ENCODE data around the gene GIMAP2.

The GIMAP2 gene

GRCh38 chr7:150715738-150716137, 30.2 kb downstream of the GIMAP2 start:
- Mint-ChIP-seq H3K4me3 (no peak overlapping the region), H3K36me3 (peaks cover 4 to 7% of the 10 kb centered on the region in 2 donors), H3K27me3 (no peaks in the 10 kb centered on the region), H3K4me1 (peaks cover 13 to 15% of the 10 kb centered on the region in 2 donors), H3K27ac (no peak overlapping the region), H3K9me3 (peaks cover 13 to 14% of the 10 kb centered on the region in 2 donors)
- DNase-seq (no peak), ATAC-seq (replicated peaks) (no peak)

GRCh38 chr7:150716368-150716767, 30.9 kb downstream of the GIMAP2 start, which contains the start of gene GIMAP1:
Gene GIMAP1 (plus strand): TSS chr7:150716613. CDS start chr7:150719048, 2,435 bp downstream.
- peak within 1 kb of the TSS; percentile 81 for H3K27ac Mint-ChIP-seq
- peaks cover 4 to 7% of the 10 kb centered on the region in 2 donors for H3K36me3 Mint-ChIP-seq
- no peaks in the 10 kb centered on the region for H3K27me3 Mint-ChIP-seq
- peaks cover 13 to 15% of the 10 kb centered on the region in 2 donors for H3K4me1 Mint-ChIP-seq
- H3K4me3 Mint-ChIP-seq = peak within 1 kb of the TSS; percentile 72 to 80
- peaks cover 13 to 14% of the 10 kb centered on the region in 2 donors for H3K9me3 Mint-ChIP-seq
- no peak for DNase-seq
- ATAC-seq (replicated peaks) = peak; percentile 77 to 87

GRCh38 chr7:150716939-150717338, 31.4 kb downstream of the GIMAP2 start:
- Mint-ChIP-seq H3K4me3 (peak overlapping the region; percentile 72 to 80), H3K27ac (peak overlapping the region; percentile 81), H3K36me3 (peaks cover 4 to 7% of the 10 kb centered on the region in 2 donors), H3K27me3 (no peaks in the 10 kb centered on the region), H3K9me3 (peaks cover 13 to 14% of the 10 kb centered on the region in 2 donors), H3K4me1 (peaks cover 13 to 15% of the 10 kb centered on the region in 2 donors)
- DNase-seq (no peak), ATAC-seq (replicated peaks) (no peak)

- Mint-ChIP-seq H3K36me3 (peaks cover 1 to 7% of the 10 kb centered on the region in 2 donors), H3K27me3 (no peaks in the 10 kb centered on the region), H3K4me1 (peaks cover 13 to 15% of the 10 kb centered on the region in 2 donors), H3K4me3 (no peak overlapping the region), H3K27ac (no peak overlapping the region), H3K9me3 (peaks cover 7% of the 10 kb centered on the region in 2 donors)
- no peak for ATAC-seq (replicated peaks)
- no peak for DNase-seq
Observed at GRCh38 chr7:150717814-150718420, 32.4 kb downstream of the GIMAP2 start.

GRCh38 chr7:150719436-150719835, 33.9 kb downstream of the GIMAP2 start:
- H3K27me3 Mint-ChIP-seq = no peaks in the 10 kb centered on the region
- no peak overlapping the region for H3K4me3 Mint-ChIP-seq
- H3K27ac Mint-ChIP-seq = no peak overlapping the region
- no peaks in the 10 kb centered on the region for H3K36me3 Mint-ChIP-seq
- H3K9me3 Mint-ChIP-seq = no peaks in the 10 kb centered on the region
- ATAC-seq (replicated peaks) (no peak), DNase-seq (no peak)
- peaks cover 13 to 15% of the 10 kb centered on the region in 2 donors for H3K4me1 Mint-ChIP-seq

- no peak for DNase-seq
- Mint-ChIP-seq H3K27me3 (no peaks in the 10 kb centered on the region), H3K4me1 (peaks cover 13 to 15% of the 10 kb centered on the region in 2 donors), H3K27ac (no peak overlapping the region), H3K9me3 (no peaks in the 10 kb centered on the region), H3K36me3 (no peaks in the 10 kb centered on the region), H3K4me3 (no peak overlapping the region)
- no peak for ATAC-seq (replicated peaks)
Observed at GRCh38 chr7:150719960-150720891, 34.7 kb downstream of the GIMAP2 start.

GRCh38 chr7:150721970-150722373, 36.5 kb downstream of the GIMAP2 start:
- Mint-ChIP-seq H3K27ac (no peak overlapping the region), H3K4me3 (no peak overlapping the region), H3K27me3 (peaks cover 0 to 4% of the 10 kb centered on the region in 2 donors), H3K4me1 (peaks cover 2% of the 10 kb centered on the region in 2 donors), H3K9me3 (peaks cover 6 to 7% of the 10 kb centered on the region in 2 donors), H3K36me3 (peaks cover 0 to 5% of the 10 kb centered on the region in 2 donors)
- ATAC-seq (replicated peaks) (no peak), DNase-seq (no peak)

GRCh38 chr7:150722431-150722931, 37.0 kb downstream of the GIMAP2 start:
- H3K27me3 Mint-ChIP-seq = peaks cover 0 to 4% of the 10 kb centered on the region in 2 donors
- no peak overlapping the region for H3K27ac Mint-ChIP-seq
- H3K4me1 Mint-ChIP-seq = no peaks in the 10 kb centered on the region
- no peak overlapping the region for H3K4me3 Mint-ChIP-seq
- H3K9me3 Mint-ChIP-seq = peaks cover 8% of the 10 kb centered on the region in 2 donors
- ATAC-seq (replicated peaks) = no peak
- H3K36me3 Mint-ChIP-seq = peaks cover 0 to 5% of the 10 kb centered on the region in 2 donors
- no peak for DNase-seq

GRCh38 chr7:150723467-150723866, 38.0 kb downstream of the GIMAP2 start:
- ATAC-seq (replicated peaks) (no peak), DNase-seq (no peak)
- Mint-ChIP-seq H3K4me1 (no peaks in the 10 kb centered on the region), H3K9me3 (peaks cover 15 to 16% of the 10 kb centered on the region in 2 donors), H3K27ac (no peak overlapping the region), H3K36me3 (peaks cover 0 to 5% of the 10 kb centered on the region in 2 donors), H3K27me3 (peaks cover 0 to 4% of the 10 kb centered on the region in 2 donors), H3K4me3 (no peak overlapping the region)

- H3K4me3 Mint-ChIP-seq = no peak overlapping the region
- peaks cover 0 to 4% of the 10 kb centered on the region in 2 donors for H3K27me3 Mint-ChIP-seq
- H3K4me1 Mint-ChIP-seq = no peaks in the 10 kb centered on the region
- DNase-seq (no peak), ATAC-seq (replicated peaks) (no peak)
- H3K9me3 Mint-ChIP-seq = peaks cover 18 to 20% of the 10 kb centered on the region in 2 donors
- H3K36me3 Mint-ChIP-seq = peaks cover 0 to 5% of the 10 kb centered on the region in 2 donors
- H3K27ac Mint-ChIP-seq = no peak overlapping the region
Observed at GRCh38 chr7:150727381-150727780, 41.9 kb downstream of the GIMAP2 start.

- Mint-ChIP-seq H3K4me1 (no peaks in the 10 kb centered on the region), H3K36me3 (peaks cover 0 to 5% of the 10 kb centered on the region in 2 donors), H3K4me3 (no peak overlapping the region), H3K27ac (no peak overlapping the region), H3K27me3 (peaks cover 0 to 4% of the 10 kb centered on the region in 2 donors), H3K9me3 (peaks cover 18 to 20% of the 10 kb centered on the region in 2 donors)
- DNase-seq = no peak
- ATAC-seq (replicated peaks) = no peak
Observed at GRCh38 chr7:150728011-150728410, 42.5 kb downstream of the GIMAP2 start.

- Mint-ChIP-seq H3K9me3 (peaks cover 18 to 20% of the 10 kb centered on the region in 2 donors), H3K36me3 (peaks cover 0 to 5% of the 10 kb centered on the region in 2 donors)
Observed at GRCh38 chr7:150728609-150729008, 43.1 kb downstream of the GIMAP2 start.

GRCh38 chr7:150731916-150732315, 46.4 kb downstream of the GIMAP2 start:
- no peak for DNase-seq

More at GRCh38 chr7:150728609-150729008, 43.1 kb downstream of the GIMAP2 start:
- H3K27ac Mint-ChIP-seq = no peak overlapping the region
- H3K27me3 Mint-ChIP-seq = peaks cover 0 to 4% of the 10 kb centered on the region in 2 donors
- DNase-seq = no peak
- H3K4me1 Mint-ChIP-seq = no peaks in the 10 kb centered on the region
- no peak overlapping the region for H3K4me3 Mint-ChIP-seq
- no peak for ATAC-seq (replicated peaks)

More at GRCh38 chr7:150731916-150732315, 46.4 kb downstream of the GIMAP2 start:
- Mint-ChIP-seq H3K4me3 (no peak overlapping the region), H3K4me1 (peaks cover 0 to under 1% of the 10 kb centered on the region in 2 donors), H3K9me3 (peaks cover 14% of the 10 kb centered on the region in 2 donors), H3K36me3 (peaks cover 0 to under 1% of the 10 kb centered on the region in 2 donors), H3K27me3 (peaks cover 0 to 6% of the 10 kb centered on the region in 2 donors), H3K27ac (no peak overlapping the region)
- no peak for ATAC-seq (replicated peaks)
